H54 (cell line): Measurements from ENCODE around the gene TCTN1.
A peak's percentile ranks its signal among the peaks of the same experiment; 100 is the strongest.
"Not testable (repeated sequence)": the region's sequence is repeated elsewhere in the genome, so short reads cannot be mapped to it uniquely, and the experiment has no call there.

Experiments used
- DNase-seq: peaks from one replicate; pipeline ENCODE4 v3.0.0; 2011; ENCODE audit warnings: low spot score, mixed read lengths; ENCODE audit not compliant: insufficient read length
- FAIRE-seq: peaks from 3 replicates; lab custom pipeline; 2011; peaks lifted over from hg19 to GRCh38; lab: Jason Lieb, UNC
- POLR2A ChIP-seq: IDR thresholded peaks from 2 replicates; pipeline ENCODE4 v1.6.1; 2011; ENCODE audit warnings: low read depth, mild to moderate bottlenecking, low read length

Gene TCTN1

GRCh38 chr12:110613771-110614684, at the start of gene TCTN1:
TCTN1 (plus strand) TSS chr12:110614129; CDS start chr12:110614183, 54 bp downstream.
- TF ChIP-seq POLR2A = peak; percentile 79
- FAIRE-seq (peak; percentile 94), DNase-seq (peak; percentile 98)

GRCh38 chr12:110564471-110564991, 49.4 kb upstream of the TCTN1 start:
- FAIRE-seq (no peak), DNase-seq (no peak)
- TF ChIP-seq POLR2A = no peak

DNA sequence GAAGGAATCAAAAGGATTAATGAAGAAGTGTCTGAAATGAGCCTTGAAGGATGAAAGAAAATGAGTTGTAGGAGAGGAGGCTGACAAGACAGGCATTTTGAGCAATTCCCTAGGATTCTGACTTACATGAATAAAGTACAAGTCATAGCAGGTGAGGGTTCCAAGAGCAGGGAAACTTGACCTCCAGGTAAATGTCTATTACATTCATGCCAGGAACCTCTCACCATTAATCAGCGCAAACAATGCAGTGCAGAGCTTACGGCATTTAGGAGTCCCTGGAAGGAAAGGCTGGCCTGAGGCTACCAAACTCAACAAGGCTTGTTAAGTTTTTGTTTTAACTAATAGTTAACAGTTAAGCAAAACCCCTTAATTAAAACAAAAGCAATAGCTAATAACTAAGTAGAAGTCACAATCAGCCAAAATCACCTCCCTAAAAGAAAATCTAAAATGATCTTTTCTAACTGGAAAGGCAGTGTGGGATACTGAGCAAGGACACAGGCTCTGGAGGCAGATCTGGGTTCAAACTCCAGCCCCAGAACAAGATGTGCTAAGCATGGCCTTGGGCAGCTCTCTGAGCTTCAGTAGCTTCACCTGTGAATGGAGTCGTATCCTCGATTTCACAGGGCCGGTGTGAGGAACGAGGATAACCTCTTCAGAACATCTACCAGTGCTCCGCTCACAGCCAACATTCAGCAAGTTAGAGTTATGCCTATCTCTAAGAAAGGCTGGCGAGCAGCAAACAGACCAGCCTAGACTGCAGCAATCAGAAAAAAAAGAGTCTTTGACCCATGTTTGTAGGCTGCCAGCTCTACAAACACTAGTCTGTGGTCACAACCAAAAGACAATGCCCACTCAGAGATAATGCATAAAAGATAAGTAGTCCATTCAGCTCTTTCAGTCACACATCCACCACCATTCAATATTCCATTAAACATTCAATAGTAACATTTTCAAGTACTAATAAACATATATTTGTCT, 47.7 kb upstream of the TCTN1 start:
- DNase-seq (no peak), FAIRE-seq (no peak)
- no peak for TF ChIP-seq POLR2A

DNA sequence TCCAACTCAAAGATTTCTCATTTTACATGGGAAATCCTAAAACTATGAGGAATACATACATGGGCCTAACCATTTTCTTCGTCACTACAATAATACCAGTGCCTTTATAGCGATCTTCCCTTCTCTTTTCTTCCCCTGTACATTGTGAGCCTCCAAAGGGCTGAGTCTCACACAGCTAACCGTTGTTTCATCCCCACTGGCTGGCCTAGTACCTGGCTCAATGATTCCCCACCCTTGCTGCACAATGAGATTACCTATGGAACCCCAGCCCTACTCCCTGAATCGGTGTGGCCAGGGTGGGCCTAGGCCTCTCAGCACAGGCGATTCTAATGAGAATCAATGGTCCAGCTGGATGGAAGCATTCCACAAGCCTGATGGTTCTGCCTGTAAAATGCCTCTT, 46.9 kb upstream of the TCTN1 start:
- DNase-seq (no peak), FAIRE-seq (no peak)
- TF ChIP-seq POLR2A = no peak

DNA sequence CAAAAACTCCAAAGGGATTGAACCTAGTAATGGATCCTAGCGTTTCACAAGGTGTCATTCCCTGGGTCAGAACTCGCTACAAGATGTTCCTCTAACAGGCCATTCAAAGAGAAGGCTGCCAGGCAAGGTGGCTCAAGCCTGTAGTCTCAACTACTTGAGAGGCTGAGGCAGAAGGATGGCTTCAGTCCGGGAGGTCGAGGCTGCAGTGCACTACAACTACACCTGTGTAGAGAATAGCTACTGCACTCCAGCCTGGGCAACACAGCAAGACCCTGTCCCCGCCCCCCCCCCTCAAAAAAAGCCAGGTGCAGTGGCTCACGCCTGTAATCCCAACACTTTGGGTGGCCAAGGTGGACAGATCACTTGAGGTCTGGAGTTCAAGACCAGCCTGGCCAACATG, 45.2 kb upstream of the TCTN1 start:
- DNase-seq = no peak
- FAIRE-seq = no peak
- no peak for TF ChIP-seq POLR2A

GRCh38 chr12:110569838-110570237, 44.1 kb upstream of the TCTN1 start:
- DNase-seq, FAIRE-seq: not testable (repeated sequence)

GRCh38 chr12:110570798-110571197, 43.1 kb upstream of the TCTN1 start:
- DNase-seq, FAIRE-seq: not testable (repeated sequence)

- no peak for FAIRE-seq
- no peak for DNase-seq
These were observed 39.9 kb upstream of the TCTN1 start for GRCh38 chr12:110574044-110574443.

GRCh38 chr12:110574717-110575230, 39.2 kb upstream of the TCTN1 start:
- FAIRE-seq, DNase-seq: not testable (repeated sequence)

More at GRCh38 chr12:110574044-110574443, 39.9 kb upstream of the TCTN1 start:
- TF ChIP-seq POLR2A = no peak

- no peak for FAIRE-seq
- TF ChIP-seq POLR2A = no peak
- no peak for DNase-seq
These were observed 38.6 kb upstream of the TCTN1 start for GRCh38 chr12:110575326-110575725.

DNA sequence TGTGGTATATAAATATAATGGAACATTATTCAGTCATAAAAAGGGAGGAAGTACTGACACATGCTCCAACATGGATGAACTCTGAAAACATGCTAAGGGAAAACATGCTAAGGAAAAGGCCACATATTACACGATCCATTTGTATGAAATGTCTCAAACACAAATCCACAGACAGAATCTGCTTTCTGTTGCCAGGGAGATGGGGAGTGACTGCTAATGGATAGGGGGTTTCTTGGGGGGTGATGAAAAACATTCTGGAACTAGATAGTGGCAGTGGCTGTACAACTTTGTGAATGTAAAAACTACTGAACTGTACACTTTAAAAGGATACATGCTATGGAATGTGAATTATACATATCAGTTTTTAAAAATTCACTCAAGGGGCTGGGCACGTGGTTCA, 37.4 kb upstream of the TCTN1 start:
- FAIRE-seq (no peak), DNase-seq (no peak)
- TF ChIP-seq POLR2A = no peak

GRCh38 chr12:110577864-110578693, 35.9 kb upstream of the TCTN1 start:
- TF ChIP-seq POLR2A = no peak
- DNase-seq = no peak
- FAIRE-seq = peak; percentile 85

GRCh38 chr12:110578694-110579534, 35.0 kb upstream of the TCTN1 start:
- FAIRE-seq (no peak), DNase-seq (no peak)
- TF ChIP-seq POLR2A = no peak
